Stimulated activated CD8-positive, alpha-beta memory T cell treated with anti-CD3 and anti-CD28 coated beads, Interleukin-12 subunit alpha, Interleukin-12 subunit beta, amount 100 ng/mL, for 1 hour (primary cell): ENCODE data around the gene FMN1.

Experiments
- DNase-seq: peaks from one replicate; pipeline ENCODE4 v3.0.0-alpha.2; 2020; ENCODE audit warnings: low read depth

Gene FMN1

GRCh38 chr15:32919749-32920414, 274.6 kb downstream of the FMN1 start:
- no peak for DNase-seq

- no peak for DNase-seq
These were observed 276.0 kb downstream of the FMN1 start for GRCh38 chr15:32918547-32918946.

- no peak for DNase-seq
These were observed 283.7 kb downstream of the FMN1 start for GRCh38 chr15:32910839-32911238.

- DNase-seq = no peak
These were observed 285.1 kb downstream of the FMN1 start for GRCh38 chr15:32909431-32909830.

GRCh38 chr15:32908872-32909271, 285.6 kb downstream of the FMN1 start:
- DNase-seq = no peak

- DNase-seq = no peak
These were observed 286.2 kb downstream of the FMN1 start for GRCh38 chr15:32908135-32908801.

GRCh38 chr15:32905481-32905880, 289.0 kb downstream of the FMN1 start:
- no peak for DNase-seq

GRCh38 chr15:32904448-32904847, 290.1 kb downstream of the FMN1 start:
- no peak for DNase-seq

GRCh38 chr15:32903591-32904290, 290.8 kb downstream of the FMN1 start:
- DNase-seq = no peak

GRCh38 chr15:32901995-32902394, 292.5 kb downstream of the FMN1 start:
- DNase-seq = no peak

GRCh38 chr15:32901192-32901591, 293.3 kb downstream of the FMN1 start:
- DNase-seq = no peak

GRCh38 chr15:32899126-32899596, 295.4 kb downstream of the FMN1 start:
- no peak for DNase-seq

GRCh38 chr15:32898414-32898813, 296.1 kb downstream of the FMN1 start:
- DNase-seq = no peak

GRCh38 chr15:32893421-32893820, 301.1 kb downstream of the FMN1 start:
- no peak for DNase-seq

GRCh38 chr15:32889214-32889613, 305.3 kb downstream of the FMN1 start:
- no peak for DNase-seq

- no peak for DNase-seq
These were observed 306.2 kb downstream of the FMN1 start for GRCh38 chr15:32888221-32888761.

- DNase-seq = no peak
These were observed 307.4 kb downstream of the FMN1 start for GRCh38 chr15:32887090-32887489.

- DNase-seq = no peak
These were observed 308.1 kb downstream of the FMN1 start for GRCh38 chr15:32886459-32886858.

GRCh38 chr15:32885713-32886112, 308.8 kb downstream of the FMN1 start:
- DNase-seq = no peak

- DNase-seq = no peak
These were observed 310.4 kb downstream of the FMN1 start for GRCh38 chr15:32884146-32884545.

GRCh38 chr15:32882955-32883354, 311.6 kb downstream of the FMN1 start:
- DNase-seq = no peak

GRCh38 chr15:32881528-32881927, 313.0 kb downstream of the FMN1 start:
- no peak for DNase-seq

GRCh38 chr15:32880642-32881041, 313.9 kb downstream of the FMN1 start:
- DNase-seq = no peak
